Stimulated activated CD4-positive, alpha-beta T cell treated with anti-CD3 and anti-CD28 coated beads, TNF-alpha, amount 100 ng/mL, for 24 hours (primary cell): Measurements from ENCODE around the gene MICU1.
"Not testable (repeated sequence)": the region's sequence is repeated elsewhere in the genome, so short reads cannot be mapped to it uniquely, and the experiment has no call there.

Experiments used
- DNase-seq, 3 experiments: peaks; one replicate each; pipeline ENCODE4 v3.0.0-alpha.2; 2020; ENCODE audit warnings: low read depth in 3 of 3

Gene MICU1

GRCh38 chr10:72389716-72390115 lies 236.2 kb downstream of the MICU1 start:
- DNase-seq, result no peak

- no peak for DNase-seq
Observed at GRCh38 chr10:72389014-72389413, 236.9 kb downstream of the MICU1 start.

GRCh38 chr10:72388062-72388461 lies 237.8 kb downstream of the MICU1 start:
- DNase-seq, result no peak

- no peak for DNase-seq
Observed at GRCh38 chr10:72386916-72387586, 238.8 kb downstream of the MICU1 start.

GRCh38 chr10:72385724-72386123 lies 240.2 kb downstream of the MICU1 start:
- no peak for DNase-seq

- DNase-seq, result not testable (repeated sequence)
Observed at GRCh38 chr10:72384982-72385381, 240.9 kb downstream of the MICU1 start.

- DNase-seq, result no peak
Observed at GRCh38 chr10:72379776-72380175, 246.1 kb downstream of the MICU1 start.

- no peak for DNase-seq
Observed at GRCh38 chr10:72379062-72379461, 246.8 kb downstream of the MICU1 start.

GRCh38 chr10:72375585-72375984 lies 250.3 kb downstream of the MICU1 start:
- DNase-seq, result no peak

GRCh38 chr10:72375173-72375572 lies 250.7 kb downstream of the MICU1 start:
- DNase-seq, result no peak

- DNase-seq, result no peak
Observed at GRCh38 chr10:72370201-72370722, 255.6 kb downstream of the MICU1 start.

GRCh38 chr10:72367301-72367960 lies 258.4 kb downstream of the MICU1 start:
- DNase-seq, result no peak

- no peak for DNase-seq
Observed at GRCh38 chr10:72365106-72365895, 260.6 kb downstream of the MICU1 start.

- peak; percentile 67 to 82 (median 76) for DNase-seq
Observed at GRCh38 chr10:72364239-72364777, 261.6 kb downstream of the MICU1 start.

GRCh38 chr10:72356987-72357386 lies 268.9 kb downstream of the MICU1 start:
- no peak for DNase-seq

- no peak for DNase-seq
Observed at GRCh38 chr10:72356115-72356514, 269.8 kb downstream of the MICU1 start.

- no peak for DNase-seq
Observed at GRCh38 chr10:72355214-72355555, 270.7 kb downstream of the MICU1 start.

GRCh38 chr10:72354356-72355213 lies 271.3 kb downstream of the MICU1 start, which contains the start of gene DNAJB12:
DNAJB12 (minus strand) TSS chr10:72354919; CDS start chr10:72354897, 22 bp downstream.
- peak; percentile 79 to 88 (median 83) for DNase-seq

GRCh38 chr10:72353965-72354355 lies 271.9 kb downstream of the MICU1 start:
- no peak for DNase-seq

- DNase-seq, result no peak
Observed at GRCh38 chr10:72353028-72353964, 272.6 kb downstream of the MICU1 start.
